ENCODE results near the gene RAMP2. TPM values are rescaled to one million over a fixed set of nuclear protein-coding genes. Genes with fewer than 3 reads are reported as not detected.

RAMP2 gene
- total RNA-seq, 1 experiment from 2014 or later: not detected

GRCh38 chr17:42781639-42782165 lies 20.7 kb downstream of the RAMP2 start:
- H2AFZ ChIP-seq (ENCODE audit: low read length): no peak overlapping the region
- H3K4me1 ChIP-seq (ENCODE audit: insufficient read depth, low read length): peaks cover 32% of the 10 kb centered on the region
- ATAC-seq (no peak), DNase-seq (peak; percentile 3)
- peak overlapping the region; percentile 93 for H3K4me2 ChIP-seq (ENCODE audit: low read length)
- no peaks in the 10 kb centered on the region for H4K20me1 ChIP-seq (ENCODE audit: low read length)
- POLR2A ChIA-PET (ENCODE audit: unreplicated experiment): interaction anchor here (0.7 kb wide), 1 partner anchor 9 kb away, joined by 8 read pairs; the partner anchor contains the start of gene VPS25
- H3K9me3 ChIP-seq (ENCODE audit: low read length): no peaks in the 10 kb centered on the region
- CTCF ChIA-PET: no interaction called here
- H3K9ac ChIP-seq (ENCODE audit: low read length): peak overlapping the region; percentile 90
- H3K4me3 ChIP-seq (ENCODE audit: low read length): peak overlapping the region; percentile 99
- peaks cover 54% of the 10 kb centered on the region for H3K79me2 ChIP-seq (ENCODE audit: low read length)
- peak overlapping the region; percentile 89 for H3K27ac ChIP-seq (ENCODE audit: low read length)
- peaks cover 16% of the 10 kb centered on the region for H3K36me3 ChIP-seq (ENCODE audit: low read depth, low read length)
- intact Hi-C loops (cut with micrococcal nuclease): loop anchor here (5.0 kb wide), 1 partner anchor 41 kb away; the partner anchor contains the start of gene BECN1
- no peaks in the 10 kb centered on the region for H3K27me3 ChIP-seq (ENCODE audit: low read length)
- no peak for TF ChIP-seq CTCF (conservative IDR thresholded peaks at IDR 0.05; ENCODE audit: low read depth, low read length)
- TF ChIP-seq EZH2phosphoT487 (IDR thresholded peaks at IDR 0.05; ENCODE audit: borderline replicate concordance, low read length): no peak
- TF ChIP-seq EZH2 (IDR thresholded peaks at IDR 0.05; ENCODE audit: low read length, unreplicated experiment): no peak
- no peaks in the 10 kb centered on the region for H3F3A ChIP-seq (ENCODE audit: low read length, unreplicated experiment)
- H3K9me2 ChIP-seq (replicated peaks; ENCODE audit: low read length): no peaks in the 10 kb centered on the region
- TSS peak; percentile 28 for BruUV-seq (replicated peaks)

GRCh38 chr17:42782166-42783061 lies 21.4 kb downstream of the RAMP2 start:
- ATAC-seq (peak; percentile 2), DNase-seq (peak; percentile 35)
- H3F3A ChIP-seq (ENCODE audit: low read length, unreplicated experiment): no peaks in the 10 kb centered on the region
- H3K4me1 ChIP-seq (ENCODE audit: insufficient read depth, low read length): peaks cover 32% of the 10 kb centered on the region
- intact Hi-C loops (cut with micrococcal nuclease): loop anchor here (5.0 kb wide), 1 partner anchor 40 kb away; the partner anchor contains the start of gene BECN1
- TF ChIP-seq CTCF (conservative IDR thresholded peaks at IDR 0.05; ENCODE audit: low read depth, low read length) (no peak), EZH2 (IDR thresholded peaks at IDR 0.05; ENCODE audit: low read length, unreplicated experiment) (no peak), EZH2phosphoT487 (IDR thresholded peaks at IDR 0.05; ENCODE audit: borderline replicate concordance, low read length) (no peak)
- H3K27me3 ChIP-seq (ENCODE audit: low read length): no peaks in the 10 kb centered on the region
- BruUV-seq (replicated peaks): no TSS peak
- H3K9ac ChIP-seq (ENCODE audit: low read length): peak overlapping the region; percentile 90
- peak overlapping the region; percentile 93 for H3K4me2 ChIP-seq (ENCODE audit: low read length)
- peak overlapping the region; percentile 99 for H3K4me3 ChIP-seq (ENCODE audit: low read length)
- H3K79me2 ChIP-seq (ENCODE audit: low read length): peaks cover 54% of the 10 kb centered on the region
- no peaks in the 10 kb centered on the region for H3K9me3 ChIP-seq (ENCODE audit: low read length)
- H3K27ac ChIP-seq (ENCODE audit: low read length): peak overlapping the region; percentile 89
- ChIA-PET CTCF (interaction anchor here (0.6 to 1.1 kb wide), 2 partner anchors 41 to 204 kb away, joined by 3 read pairs; no protein-coding TSS in a partner anchor), POLR2A (ENCODE audit: unreplicated experiment) (interaction anchor here (0.7 kb wide), 1 partner anchor 9 kb away, joined by 8 read pairs; the partner anchor contains the start of gene VPS25)
- H3K36me3 ChIP-seq (ENCODE audit: low read depth, low read length): peaks cover 23% of the 10 kb centered on the region
- H4K20me1 ChIP-seq (ENCODE audit: low read length): no peaks in the 10 kb centered on the region
- no peak overlapping the region for H2AFZ ChIP-seq (ENCODE audit: low read length)
- H3K9me2 ChIP-seq (replicated peaks; ENCODE audit: low read length): no peaks in the 10 kb centered on the region

Data from PC-3 (cell line).